GM10266 (cell line): ENCODE results near the gene TMEM134.
"Not testable (repeated sequence)": the region's sequence is repeated elsewhere in the genome, so short reads cannot be mapped to it uniquely, and the experiment has no call there.

ENCODE experiments used
- DNase-seq: peaks from one replicate; pipeline ENCODE4 v3.0.0; 2012; ENCODE audit errors: extremely low spot score
- CTCF ChIP-seq: IDR thresholded peaks from 2 replicates; pipeline ENCODE4 v1.5.1; 2012; ENCODE audit warnings: mild to moderate bottlenecking, low read depth; ENCODE audit not compliant: control insufficient read depth, insufficient read depth; ENCODE audit errors: missing control alignments

Gene TMEM134

GRCh38 chr11:67472882-67473281 lies 3.8 kb upstream of the TMEM134 start:
- TF ChIP-seq CTCF, result no peak
- DNase-seq, result no peak

GRCh38 chr11:67470337-67471002 lies 1.4 kb upstream of the TMEM134 start:
- no peak for TF ChIP-seq CTCF
- no peak for DNase-seq

- DNase-seq, result no peak
- TF ChIP-seq CTCF, result no peak
Measured at GRCh38 chr11:67469508-67469811, 409 bp upstream of the TMEM134 start.

- TF ChIP-seq CTCF, result no peak
- DNase-seq, result no peak
Measured at GRCh38 chr11:67468456-67468758, 644 bp downstream of the TMEM134 start.

GRCh38 chr11:67468056-67468455 lies 995 bp downstream of the TMEM134 start:
- TF ChIP-seq CTCF, result no peak
- DNase-seq, result no peak

- DNase-seq, result no peak
- no peak for TF ChIP-seq CTCF
Measured at GRCh38 chr11:67466962-67467771, 1.9 kb downstream of the TMEM134 start.

GRCh38 chr11:67466367-67466766 lies 2.7 kb downstream of the TMEM134 start:
- DNase-seq, result no peak

GRCh38 chr11:67465530-67465929 lies 3.5 kb downstream of the TMEM134 start:
- not testable (repeated sequence) for DNase-seq

More at GRCh38 chr11:67466367-67466766, 2.7 kb downstream of the TMEM134 start:
- no peak for TF ChIP-seq CTCF
